Peyer's patch (tissue), 4 donors: ENCODE data around the gene ACY1.

ENCODE experiments used
- POLR2A ChIP-seq, 2 donors: fragments of 450-650 bp; IDR thresholded peaks; one replicate each; pipeline ENCODE4 v1.5.1; 2017; ENCODE audit warnings: antibody characterized with exemption in 2 of 2, mild to moderate bottlenecking in 2 of 2, moderate library complexity in 2 of 2
- TF ChIP-seq, protein P1 (sequence below), 6 experiments: fragments of 450-650 bp in 4 of 6; fragments of 200-600 bp in 2 of 6; sonication (generic) in 1 of 6; IDR thresholded peaks; one replicate each; pipeline ENCODE4 v1.5.1; 2017 to 2019; ENCODE audit warnings: antibody characterized with exemption in 6 of 6, mild to moderate bottlenecking in 3 of 6, moderate library complexity in 1 of 6

DNA sequence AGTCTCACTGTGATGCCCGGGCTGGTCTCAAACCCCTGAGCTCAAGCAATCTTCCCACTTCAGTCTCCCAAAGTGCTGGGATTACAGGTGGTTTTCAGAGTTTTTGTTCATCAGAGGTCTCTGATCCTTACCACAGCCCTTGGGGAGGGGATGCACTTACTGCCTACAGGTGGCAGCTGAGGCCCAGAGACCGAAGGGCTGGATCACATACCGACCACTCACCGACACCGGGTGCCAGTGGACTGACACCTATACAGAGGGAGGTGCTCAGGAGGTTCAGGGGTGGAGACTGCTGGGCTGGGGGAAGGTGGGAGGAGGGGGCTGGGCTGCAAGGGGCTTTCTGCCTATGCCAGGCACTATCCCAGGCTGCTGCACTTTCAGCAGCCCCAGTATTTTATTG is 53.5 kb downstream of the ACY1 start:
- no peak for TF ChIP-seq POLR2A (IDR thresholded peaks at IDR 0.05)
- TF ChIP-seq, protein P1, sequence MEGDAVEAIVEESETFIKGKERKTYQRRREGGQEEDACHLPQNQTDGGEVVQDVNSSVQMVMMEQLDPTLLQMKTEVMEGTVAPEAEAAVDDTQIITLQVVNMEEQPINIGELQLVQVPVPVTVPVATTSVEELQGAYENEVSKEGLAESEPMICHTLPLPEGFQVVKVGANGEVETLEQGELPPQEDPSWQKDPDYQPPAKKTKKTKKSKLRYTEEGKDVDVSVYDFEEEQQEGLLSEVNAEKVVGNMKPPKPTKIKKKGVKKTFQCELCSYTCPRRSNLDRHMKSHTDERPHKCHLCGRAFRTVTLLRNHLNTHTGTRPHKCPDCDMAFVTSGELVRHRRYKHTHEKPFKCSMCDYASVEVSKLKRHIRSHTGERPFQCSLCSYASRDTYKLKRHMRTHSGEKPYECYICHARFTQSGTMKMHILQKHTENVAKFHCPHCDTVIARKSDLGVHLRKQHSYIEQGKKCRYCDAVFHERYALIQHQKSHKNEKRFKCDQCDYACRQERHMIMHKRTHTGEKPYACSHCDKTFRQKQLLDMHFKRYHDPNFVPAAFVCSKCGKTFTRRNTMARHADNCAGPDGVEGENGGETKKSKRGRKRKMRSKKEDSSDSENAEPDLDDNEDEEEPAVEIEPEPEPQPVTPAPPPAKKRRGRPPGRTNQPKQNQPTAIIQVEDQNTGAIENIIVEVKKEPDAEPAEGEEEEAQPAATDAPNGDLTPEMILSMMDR (IDR thresholded peaks at IDR 0.05): no peak
